B cell (primary cell): ENCODE data around the gene G3BP1. TPM values are rescaled to one million over a fixed set of nuclear protein-coding genes. Genes with fewer than 3 reads are reported as not detected.

Experiments
- polyA plus RNA-seq: library from polyadenylated mRNA; depleted of rRNA; stranded (reverse); fragments of >200 nt; gene quantifications from 2 replicates; pipeline ENCODE4 v1.2.3, GENCODE V29; 2012
- total RNA-seq, 2 donors: library from RNA; stranded (reverse); fragments of 120-200 nt in 1 of 2; gene quantifications; 1 replicate in 1 of 2; 2 replicates in 1 of 2; pipeline versions ENCODE4 v1.2.3 to v1.2.4, GENCODE V29; 2013 to 2022

Gene G3BP1
- total and polyA plus RNA-seq, 2 donors (not counting 1 experiment from before 2014, with no cell fraction given), result 12.7 to 159 TPM

Other genes with a start within 250 kb of the G3BP1 start
- not detected in 2 replicates for gene FAT2, start 180.6 kb upstream of the G3BP1 start, total RNA-seq
- gene FAT2, start 180.6 kb upstream of the G3BP1 start, polyA plus RNA-seq, result not detected in 2 replicates
- not detected in 2 replicates for gene SPARC, start 85.0 kb upstream of the G3BP1 start, total RNA-seq
- 0.45 and 2.9 TPM in 2 replicates for gene SPARC, start 85.0 kb upstream of the G3BP1 start, polyA plus RNA-seq
- gene ATOX1, start 13.3 kb upstream of the G3BP1 start, total RNA-seq, result 32.0 and 37.3 TPM in 2 replicates
- gene ATOX1, start 13.3 kb upstream of the G3BP1 start, polyA plus RNA-seq, result 33.4 and 43.6 TPM in 2 replicates
- gene GLRA1, start 152.9 kb downstream of the G3BP1 start, total RNA-seq, result not detected in 2 replicates
- not detected in 2 replicates for gene GLRA1, start 152.9 kb downstream of the G3BP1 start, polyA plus RNA-seq